ENCODE results near the gene C7orf57.
A peak's percentile ranks its signal among the peaks of the same experiment; 100 is the strongest.

DNA sequence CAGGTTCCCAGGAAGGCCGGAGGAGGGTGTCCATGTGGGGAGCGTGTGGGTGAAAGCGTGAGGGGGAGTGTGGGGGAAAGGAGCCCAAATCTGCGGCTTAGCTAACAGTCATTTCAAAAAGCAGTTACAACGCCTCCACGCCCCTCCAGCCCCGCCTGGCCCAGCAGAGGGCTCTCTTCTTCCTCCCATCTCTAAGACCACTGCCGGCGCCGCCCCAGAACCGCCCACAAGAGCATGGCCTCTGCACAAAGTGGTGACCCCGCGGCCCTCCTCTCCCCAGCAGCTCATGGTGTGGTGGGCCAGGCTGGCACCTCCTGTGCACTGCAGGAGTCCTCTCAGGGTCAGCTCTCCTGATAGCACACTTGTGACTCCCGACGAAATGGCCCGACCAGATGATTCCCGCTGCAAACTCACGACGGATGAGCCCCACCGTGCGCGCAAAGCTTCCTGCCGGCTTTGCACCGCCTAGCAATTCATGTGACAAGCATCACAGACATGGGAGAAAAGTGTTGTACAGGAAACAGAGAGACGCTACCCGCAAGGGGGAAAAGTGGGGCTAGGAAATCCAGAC, 43.5 kb upstream of the C7orf57 start:
- TF ChIP-seq CREB1 (CRISPR knock-in tag; IDR thresholded peaks at IDR 0.05; ENCODE audit: low read depth) (no peak; the same call in 1 of the 2 replicates), EZH2 (IDR thresholded peaks at IDR 0.05; ENCODE audit: low read depth, unreplicated experiment) (no peak)
- TF ChIP-seq, protein P1, sequence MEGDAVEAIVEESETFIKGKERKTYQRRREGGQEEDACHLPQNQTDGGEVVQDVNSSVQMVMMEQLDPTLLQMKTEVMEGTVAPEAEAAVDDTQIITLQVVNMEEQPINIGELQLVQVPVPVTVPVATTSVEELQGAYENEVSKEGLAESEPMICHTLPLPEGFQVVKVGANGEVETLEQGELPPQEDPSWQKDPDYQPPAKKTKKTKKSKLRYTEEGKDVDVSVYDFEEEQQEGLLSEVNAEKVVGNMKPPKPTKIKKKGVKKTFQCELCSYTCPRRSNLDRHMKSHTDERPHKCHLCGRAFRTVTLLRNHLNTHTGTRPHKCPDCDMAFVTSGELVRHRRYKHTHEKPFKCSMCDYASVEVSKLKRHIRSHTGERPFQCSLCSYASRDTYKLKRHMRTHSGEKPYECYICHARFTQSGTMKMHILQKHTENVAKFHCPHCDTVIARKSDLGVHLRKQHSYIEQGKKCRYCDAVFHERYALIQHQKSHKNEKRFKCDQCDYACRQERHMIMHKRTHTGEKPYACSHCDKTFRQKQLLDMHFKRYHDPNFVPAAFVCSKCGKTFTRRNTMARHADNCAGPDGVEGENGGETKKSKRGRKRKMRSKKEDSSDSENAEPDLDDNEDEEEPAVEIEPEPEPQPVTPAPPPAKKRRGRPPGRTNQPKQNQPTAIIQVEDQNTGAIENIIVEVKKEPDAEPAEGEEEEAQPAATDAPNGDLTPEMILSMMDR (conservative IDR thresholded peaks at IDR 0.05; ENCODE audit: low read depth in 2 of 2) = peak; percentile 54 to 81
